ENCODE measurements around the gene OR5A2.

The OR5A2 gene, protein sequence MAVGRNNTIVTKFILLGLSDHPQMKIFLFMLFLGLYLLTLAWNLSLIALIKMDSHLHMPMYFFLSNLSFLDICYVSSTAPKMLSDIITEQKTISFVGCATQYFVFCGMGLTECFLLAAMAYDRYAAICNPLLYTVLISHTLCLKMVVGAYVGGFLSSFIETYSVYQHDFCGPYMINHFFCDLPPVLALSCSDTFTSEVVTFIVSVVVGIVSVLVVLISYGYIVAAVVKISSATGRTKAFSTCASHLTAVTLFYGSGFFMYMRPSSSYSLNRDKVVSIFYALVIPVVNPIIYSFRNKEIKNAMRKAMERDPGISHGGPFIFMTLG

GRCh38 chr11:59426361-59427067 is at the start of gene OR5A2:
OR5A2 (minus strand) TSS chr11:59426413; CDS start chr11:59422953, 3,460 bp downstream.
- no peak for DNase-seq (ENCODE audit: low read depth)
- no peak within 1 kb of the TSS for H3K4me3 ChIP-seq (ENCODE audit: low read depth, low read length)
- TF ChIP-seq, protein P1, sequence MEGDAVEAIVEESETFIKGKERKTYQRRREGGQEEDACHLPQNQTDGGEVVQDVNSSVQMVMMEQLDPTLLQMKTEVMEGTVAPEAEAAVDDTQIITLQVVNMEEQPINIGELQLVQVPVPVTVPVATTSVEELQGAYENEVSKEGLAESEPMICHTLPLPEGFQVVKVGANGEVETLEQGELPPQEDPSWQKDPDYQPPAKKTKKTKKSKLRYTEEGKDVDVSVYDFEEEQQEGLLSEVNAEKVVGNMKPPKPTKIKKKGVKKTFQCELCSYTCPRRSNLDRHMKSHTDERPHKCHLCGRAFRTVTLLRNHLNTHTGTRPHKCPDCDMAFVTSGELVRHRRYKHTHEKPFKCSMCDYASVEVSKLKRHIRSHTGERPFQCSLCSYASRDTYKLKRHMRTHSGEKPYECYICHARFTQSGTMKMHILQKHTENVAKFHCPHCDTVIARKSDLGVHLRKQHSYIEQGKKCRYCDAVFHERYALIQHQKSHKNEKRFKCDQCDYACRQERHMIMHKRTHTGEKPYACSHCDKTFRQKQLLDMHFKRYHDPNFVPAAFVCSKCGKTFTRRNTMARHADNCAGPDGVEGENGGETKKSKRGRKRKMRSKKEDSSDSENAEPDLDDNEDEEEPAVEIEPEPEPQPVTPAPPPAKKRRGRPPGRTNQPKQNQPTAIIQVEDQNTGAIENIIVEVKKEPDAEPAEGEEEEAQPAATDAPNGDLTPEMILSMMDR (IDR thresholded peaks at IDR 0.05; ENCODE audit: insufficient read depth, low read depth, low read length, missing control alignments), result no peak

DNA sequence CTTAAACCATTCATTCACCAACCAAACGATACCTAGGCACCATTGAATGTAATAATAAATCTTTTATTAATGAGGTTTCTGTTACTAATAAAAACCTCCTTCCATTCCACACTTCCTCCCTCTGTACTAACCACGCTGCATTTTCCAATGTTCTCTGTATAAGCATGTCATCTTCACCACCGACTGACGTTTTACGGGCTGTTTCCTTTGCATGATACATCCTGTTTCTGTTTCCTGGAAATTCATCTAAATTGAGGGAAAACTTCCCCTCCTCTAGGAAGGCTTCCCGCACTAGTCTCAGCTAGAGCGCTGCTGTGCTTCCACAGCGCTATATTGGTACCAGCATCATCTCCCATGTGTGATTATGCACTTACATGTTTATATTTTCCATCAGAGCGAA is 49.0 kb upstream of the OR5A2 start:
- TF ChIP-seq, protein P1 (IDR thresholded peaks at IDR 0.05; ENCODE audit: insufficient read depth, low read depth, low read length, missing control alignments), result no peak
- no peak for DNase-seq (ENCODE audit: low read depth)
- H3K4me3 ChIP-seq (ENCODE audit: low read depth, low read length), result no peak overlapping the region

GRCh38 chr11:59473015-59473414 is 46.8 kb upstream of the OR5A2 start, which contains the start of gene OR4D10:
OR4D10 (plus strand) TSS chr11:59473315; CDS start chr11:59477430, 4,115 bp downstream.
- TF ChIP-seq, protein P1 (IDR thresholded peaks at IDR 0.05; ENCODE audit: insufficient read depth, low read depth, low read length, missing control alignments), result no peak
- no peak within 1 kb of the TSS for H3K4me3 ChIP-seq (ENCODE audit: low read depth, low read length)
- no peak for DNase-seq (ENCODE audit: low read depth)

GRCh38 chr11:59463190-59463641 is 37.0 kb upstream of the OR5A2 start:
- TF ChIP-seq, protein P1 (IDR thresholded peaks at IDR 0.05; ENCODE audit: insufficient read depth, low read depth, low read length, missing control alignments), result no peak
- no peak overlapping the region for H3K4me3 ChIP-seq (ENCODE audit: low read depth, low read length)
- no peak for DNase-seq (ENCODE audit: low read depth)

- DNase-seq (ENCODE audit: low read depth), result no peak
- TF ChIP-seq, protein P1 (IDR thresholded peaks at IDR 0.05; ENCODE audit: insufficient read depth, low read depth, low read length, missing control alignments), result no peak
- H3K4me3 ChIP-seq (ENCODE audit: low read depth, low read length), result no peak overlapping the region
These were observed 33.7 kb upstream of the OR5A2 start for GRCh38 chr11:59459916-59460315.

- DNase-seq (ENCODE audit: low read depth), result no peak
- no peak within 1 kb of the TSS for H3K4me3 ChIP-seq (ENCODE audit: low read depth, low read length)
- TF ChIP-seq, protein P1 (IDR thresholded peaks at IDR 0.05; ENCODE audit: insufficient read depth, low read depth, low read length, missing control alignments), result no peak
These were observed 30.4 kb upstream of the OR5A2 start, which contains the start of gene OR4D6 for GRCh38 chr11:59456661-59457060. OR4D6 (plus strand) TSS chr11:59456961; CDS start chr11:59456961, 0 bp downstream.
